Activated CD8-positive, alpha-beta memory T cell treated with anti-CD3 and anti-CD28 coated beads, Interleukin-2, amount 10 ng/mL, durations not matched to agents 7 days and 5 days (primary cell): ENCODE measurements around the gene SPEM3. TPM values are rescaled to one million over a fixed set of nuclear protein-coding genes. Genes with fewer than 3 reads are reported as not detected.

ENCODE experiments used
- ATAC-seq: fragments of 150-1000 bp; cut with Tn5 transposase; one replicate; pipeline ENCODE4 v1.10.0; 2021; ENCODE audit warnings: moderate library complexity
- CTCF ChIA-PET: fragments of 350-600 bp; sonication (Branson Sonifier 250); formaldehyde crosslinking; loops from one replicate; lab custom pipeline; 2021; ENCODE audit warnings: antibody characterized with exemption; lab: Charles Lee
- DNase-seq: peaks from one replicate; pipeline ENCODE4 v3.0.0-alpha.2; 2020
- H3K27ac Mint-ChIP-seq: one replicate; pipeline ENCODE4 v1.8.0; 2021; ENCODE audit warnings: mild to moderate bottlenecking, mixed read lengths
- H3K27me3 Mint-ChIP-seq: one replicate; pipeline ENCODE4 v1.8.0; 2021; ENCODE audit warnings: mixed read lengths
- H3K36me3 Mint-ChIP-seq: one replicate; pipeline ENCODE4 v1.8.0; 2021; ENCODE audit warnings: mild to moderate bottlenecking, mixed read lengths
- H3K4me1 Mint-ChIP-seq: one replicate; pipeline ENCODE4 v1.8.0; 2021; ENCODE audit warnings: mixed read lengths
- H3K4me3 Mint-ChIP-seq: one replicate; pipeline ENCODE4 v1.8.0; 2021; ENCODE audit warnings: mild to moderate bottlenecking, moderate library complexity, mixed read lengths
- H3K9me3 Mint-ChIP-seq: one replicate; pipeline ENCODE4 v1.8.0; 2022; ENCODE audit warnings: low read depth, mixed read lengths
- total RNA-seq, 2 experiments: library from RNA; stranded (reverse); gene quantifications; one replicate each; pipeline ENCODE4 v1.2.3, GENCODE V29; 2021

SPEM3 gene
- total RNA-seq, 2 experiments from 2014 or later: not detected

DNA sequence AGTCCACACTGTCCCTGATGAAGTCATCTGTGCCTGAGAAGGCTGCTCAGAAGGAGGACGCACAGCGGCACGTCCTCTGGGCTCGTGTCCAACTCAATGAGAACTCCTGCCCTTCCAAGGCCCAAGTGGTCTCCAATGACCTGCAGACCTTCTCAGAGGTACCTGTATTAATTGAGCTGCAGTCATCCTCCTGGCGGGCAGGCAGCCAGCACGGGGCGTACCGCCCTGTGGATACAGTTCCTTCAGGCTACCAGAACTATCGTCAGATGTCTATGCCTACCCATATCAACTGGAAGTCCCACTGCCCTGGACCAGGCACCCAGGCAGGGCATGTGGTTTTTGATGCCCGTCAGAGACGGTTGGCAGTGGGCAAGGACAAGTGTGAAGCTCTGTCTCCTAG lies 3.6 kb downstream of the SPEM3 start:
- Mint-ChIP-seq H3K4me3 (no peak overlapping the region), H3K9me3 (no peaks in the 10 kb centered on the region), H3K4me1 (peaks cover 20% of the 10 kb centered on the region), H3K27me3 (no peaks in the 10 kb centered on the region), H3K36me3 (no peaks in the 10 kb centered on the region), H3K27ac (no peak overlapping the region)
- ATAC-seq (no peak), DNase-seq (no peak)
- CTCF ChIA-PET: interaction anchor here (1.0 kb wide), 1 partner anchor 28 kb away, joined by 3 read pairs; the partner anchor contains the start of gene TMEM256

DNA sequence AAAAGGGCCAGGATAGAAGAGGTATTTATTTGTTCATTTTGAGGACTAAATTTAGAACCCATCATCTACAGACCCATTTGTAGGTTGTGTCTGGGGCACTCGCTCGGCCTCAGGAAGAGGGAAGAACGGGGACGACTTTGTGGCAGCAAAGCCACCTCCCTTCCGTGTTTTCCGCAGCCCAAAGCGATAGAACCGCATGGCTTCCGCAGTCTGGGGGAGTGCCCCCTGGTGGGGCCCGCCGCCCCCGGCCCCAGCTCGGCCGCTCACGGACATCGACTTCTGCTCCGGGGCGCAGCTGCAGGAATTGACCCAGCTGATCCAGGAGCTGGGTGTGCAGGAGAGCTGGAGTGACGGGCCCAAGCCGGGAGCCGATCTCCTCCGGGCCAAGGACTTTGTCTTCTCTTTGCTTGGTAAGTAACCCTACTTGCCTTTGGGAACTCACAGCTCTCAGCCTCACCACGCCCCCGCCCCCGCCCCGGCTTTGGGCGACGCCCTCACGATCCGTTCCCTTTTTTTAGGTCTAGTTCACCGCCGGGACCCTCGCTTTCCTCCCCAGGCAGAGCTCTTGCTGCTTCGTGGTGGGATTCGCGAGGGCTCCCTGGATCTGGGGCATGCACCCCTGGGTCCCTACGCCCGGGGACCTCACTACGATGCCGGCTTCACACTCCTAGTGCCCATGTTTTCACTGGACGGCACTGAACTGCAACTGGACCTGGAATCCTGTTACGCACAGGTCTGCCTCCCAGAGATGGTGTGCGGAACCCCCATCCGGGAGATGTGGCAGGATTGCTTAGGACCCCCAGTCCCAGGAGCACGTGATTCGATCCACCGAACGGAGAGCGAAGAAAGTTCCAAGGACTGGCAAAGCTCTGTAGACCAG lies 7.3 kb downstream of the SPEM3 start:
- peaks cover 18% of the 10 kb centered on the region for H3K27me3 Mint-ChIP-seq
- H3K27ac Mint-ChIP-seq: peak overlapping the region; percentile 97
- peak; percentile 79 for DNase-seq
- peak overlapping the region; percentile 86 for H3K4me3 Mint-ChIP-seq
- H3K4me1 Mint-ChIP-seq: peaks cover 48% of the 10 kb centered on the region
- CTCF ChIA-PET: interaction anchor here (0.9 to 5.3 kb wide), 43 partner anchors 9 to 409 kb away, joined by 3 to 88 read pairs (median 6); partner anchors contain the start of genes ACAP1, CHRNB1, NEURL4 and NLGN2
- H3K9me3 Mint-ChIP-seq: no peaks in the 10 kb centered on the region
- peaks cover 11% of the 10 kb centered on the region for H3K36me3 Mint-ChIP-seq
- ATAC-seq: peak; percentile 38

DNA sequence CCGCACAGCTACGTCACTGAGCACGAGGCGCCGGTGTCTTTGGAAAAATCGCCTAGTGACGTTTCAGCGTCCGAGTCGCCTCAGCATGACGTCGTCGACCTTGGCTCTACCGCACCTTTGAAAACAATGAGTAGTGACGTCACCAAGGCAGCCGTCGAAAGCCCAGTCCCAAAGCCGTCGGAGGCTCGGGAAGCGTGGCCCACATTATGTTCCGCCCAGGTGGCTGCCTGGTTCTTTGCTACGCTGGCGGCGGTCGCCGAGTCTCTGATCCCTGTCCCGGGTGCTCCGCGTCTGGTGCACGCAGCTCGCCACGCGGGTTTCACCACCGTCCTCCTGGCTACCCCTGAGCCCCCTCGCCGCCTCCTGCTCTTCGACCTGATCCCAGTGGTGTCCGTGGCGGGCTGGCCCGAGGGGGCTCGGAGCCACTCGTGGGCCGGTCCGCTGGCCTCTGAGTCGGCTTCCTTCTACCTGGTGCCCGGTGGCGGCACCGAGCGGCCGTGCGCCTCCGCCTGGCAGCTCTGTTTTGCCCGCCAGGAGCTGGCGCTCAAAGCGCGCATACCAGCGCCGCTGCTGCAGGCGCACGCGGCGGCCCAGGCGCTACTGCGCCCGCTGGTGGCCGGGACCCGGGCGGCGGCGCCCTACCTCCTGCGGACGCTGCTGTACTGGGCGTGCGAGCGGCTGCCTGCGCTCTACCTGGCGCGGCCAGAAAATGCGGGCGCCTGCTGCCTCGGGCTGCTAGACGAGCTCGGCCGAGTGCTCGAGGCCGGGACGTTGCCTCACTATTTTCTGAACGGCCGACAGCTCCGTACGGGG lies 8.1 kb downstream of the SPEM3 start:
- Mint-ChIP-seq H3K36me3 (peaks cover 11% of the 10 kb centered on the region), H3K9me3 (no peaks in the 10 kb centered on the region), H3K4me3 (peak overlapping the region; percentile 86), H3K27me3 (peaks cover 21% of the 10 kb centered on the region), H3K4me1 (peaks cover 48% of the 10 kb centered on the region), H3K27ac (peak overlapping the region; percentile 97)
- CTCF ChIA-PET: interaction anchor here (0.8 to 5.3 kb wide), 53 partner anchors 9 to 408 kb away, joined by 3 to 88 read pairs (median 5); partner anchors contain the start of genes ACAP1, CHRNB1, FXR2 and NEURL4
- peak; percentile 71 for ATAC-seq
- peak; percentile 87 for DNase-seq

DNA sequence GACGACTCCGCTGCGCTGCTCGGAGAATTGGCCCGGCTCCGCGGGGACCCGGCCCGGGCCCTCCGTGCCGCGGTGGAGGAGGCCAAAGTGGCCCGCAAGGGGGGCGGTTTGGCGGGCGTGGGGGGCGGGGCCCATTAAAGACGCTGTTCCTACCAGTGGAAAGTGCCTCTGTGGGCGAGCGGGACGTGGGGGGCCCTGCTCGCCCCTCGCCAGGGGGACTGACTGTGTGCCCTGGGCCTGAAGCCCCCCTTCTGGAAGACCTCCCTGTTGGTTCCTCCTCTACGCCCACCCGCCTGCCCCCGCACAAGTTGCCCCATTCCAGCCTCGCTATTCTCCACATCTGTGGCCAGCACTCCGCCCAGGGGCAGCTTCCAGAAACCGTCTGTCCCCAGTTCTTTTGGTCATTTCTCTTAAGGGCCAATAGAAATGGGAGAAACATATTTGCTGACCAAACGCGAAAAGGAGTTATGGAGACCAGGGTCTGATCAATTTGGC lies 8.8 kb downstream of the SPEM3 start:
- DNase-seq (no peak), ATAC-seq (no peak)
- CTCF ChIA-PET: interaction anchor here (0.8 to 5.3 kb wide), 45 partner anchors 8 to 249 kb away, joined by 3 to 88 read pairs (median 6); partner anchors contain the start of genes ACAP1, CHRNB1, FXR2 and NEURL4
- H3K4me3 Mint-ChIP-seq: peak overlapping the region; percentile 86
- H3K27me3 Mint-ChIP-seq: peaks cover 26% of the 10 kb centered on the region
- peak overlapping the region; percentile 28 for H3K27ac Mint-ChIP-seq
- H3K9me3 Mint-ChIP-seq: no peaks in the 10 kb centered on the region
- peaks cover 11% of the 10 kb centered on the region for H3K36me3 Mint-ChIP-seq
- peaks cover 48% of the 10 kb centered on the region for H3K4me1 Mint-ChIP-seq

DNA sequence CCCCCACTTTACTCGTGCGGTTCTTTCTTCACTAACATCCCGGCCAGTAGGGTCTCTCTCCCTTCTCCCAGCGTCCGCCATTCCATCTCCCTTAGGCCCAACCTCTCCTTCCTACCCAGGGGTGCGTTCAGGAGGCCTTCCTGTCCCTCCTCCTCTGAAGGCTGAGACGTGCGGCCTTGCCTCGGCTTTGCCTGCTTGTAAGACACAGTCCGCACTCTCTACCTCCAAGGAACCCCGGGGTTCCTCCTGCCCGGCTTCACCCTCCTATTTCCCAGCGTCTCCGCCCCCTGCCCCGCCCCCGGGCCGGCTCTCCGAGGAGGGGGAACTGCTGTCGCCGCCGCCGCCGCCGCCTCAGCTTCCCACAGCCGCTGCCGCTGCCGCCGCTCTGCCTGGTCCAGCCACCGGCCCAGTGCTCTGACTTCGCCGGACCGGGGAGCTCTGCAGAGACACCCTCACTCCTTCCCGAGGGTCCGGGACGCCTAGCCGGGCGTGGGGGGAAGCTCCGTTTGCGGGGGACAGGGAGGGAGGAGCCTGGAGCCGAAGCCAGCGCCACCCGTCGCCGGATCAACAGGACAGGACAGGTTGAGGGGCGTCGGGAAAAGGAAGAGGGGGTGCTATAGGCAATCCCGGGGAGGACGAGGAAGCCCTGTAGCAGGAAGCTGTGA lies 9.4 kb downstream of the SPEM3 start:
- DNase-seq: peak; percentile 61
- no peaks in the 10 kb centered on the region for H3K9me3 Mint-ChIP-seq
- peaks cover 11% of the 10 kb centered on the region for H3K36me3 Mint-ChIP-seq
- peak overlapping the region; percentile 64 for H3K4me3 Mint-ChIP-seq
- ATAC-seq: no peak
- CTCF ChIA-PET: interaction anchor here (1.2 to 5.3 kb wide), 9 partner anchors 7 to 175 kb away, joined by 4 to 88 read pairs (median 32); partner anchors contain the start of genes CHRNB1, NEURL4, PLSCR3 and SENP3
- H3K27ac Mint-ChIP-seq: peak overlapping the region; percentile 28
- peaks cover 48% of the 10 kb centered on the region for H3K4me1 Mint-ChIP-seq
- peaks cover 28% of the 10 kb centered on the region for H3K27me3 Mint-ChIP-seq

DNA sequence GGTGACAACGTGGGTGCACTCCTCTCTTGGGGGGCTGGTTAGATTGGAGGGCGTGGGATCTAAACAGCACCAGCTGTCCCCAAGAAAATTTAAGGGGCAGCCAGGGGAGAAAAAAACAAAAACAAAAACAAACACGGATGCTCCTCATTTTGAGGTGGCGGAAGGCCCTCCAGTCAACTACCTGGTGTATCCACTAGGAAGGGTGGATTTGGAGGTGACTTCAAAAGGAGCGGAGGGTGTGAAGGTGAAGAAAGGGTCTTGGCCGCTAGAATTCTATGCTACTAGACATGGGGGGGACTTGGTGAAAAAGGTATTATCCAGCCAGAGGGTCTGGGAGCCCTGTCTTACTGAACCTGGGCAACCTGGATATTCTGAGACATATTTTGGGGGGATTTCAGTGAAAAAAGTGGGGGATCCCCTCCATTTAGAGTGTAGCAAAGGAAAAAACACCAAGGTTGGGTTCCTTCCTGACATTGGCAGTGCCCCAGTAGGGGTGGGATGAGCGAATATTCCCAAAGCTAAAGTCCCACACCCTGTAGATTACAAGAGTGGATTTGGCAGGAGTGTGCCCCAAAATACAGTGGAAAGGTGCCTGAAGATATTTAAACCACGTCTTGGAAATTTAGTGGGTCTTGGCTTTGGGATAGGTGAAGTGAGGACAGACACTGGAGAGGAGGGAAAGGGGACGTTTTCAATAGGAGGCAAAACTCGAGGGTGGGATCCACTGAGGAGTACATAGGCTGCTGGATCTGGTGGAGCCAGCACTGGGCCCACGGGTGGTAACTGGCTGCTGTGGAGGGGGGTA lies 10.2 kb downstream of the SPEM3 start:
- H3K27ac Mint-ChIP-seq: peak overlapping the region; percentile 47
- H3K9me3 Mint-ChIP-seq: no peaks in the 10 kb centered on the region
- ATAC-seq: no peak
- CTCF ChIA-PET: interaction anchor here (1.0 to 5.3 kb wide), 8 partner anchors 16 to 122 kb away, joined by 3 to 88 read pairs (median 24); partner anchors contain the start of genes PLSCR3, SENP3 and TMEM95
- peak overlapping the region; percentile 64 for H3K4me3 Mint-ChIP-seq
- H3K27me3 Mint-ChIP-seq: peaks cover 34% of the 10 kb centered on the region
- peaks cover 11% of the 10 kb centered on the region for H3K36me3 Mint-ChIP-seq
- no peak for DNase-seq
- peaks cover 48% of the 10 kb centered on the region for H3K4me1 Mint-ChIP-seq

DNA sequence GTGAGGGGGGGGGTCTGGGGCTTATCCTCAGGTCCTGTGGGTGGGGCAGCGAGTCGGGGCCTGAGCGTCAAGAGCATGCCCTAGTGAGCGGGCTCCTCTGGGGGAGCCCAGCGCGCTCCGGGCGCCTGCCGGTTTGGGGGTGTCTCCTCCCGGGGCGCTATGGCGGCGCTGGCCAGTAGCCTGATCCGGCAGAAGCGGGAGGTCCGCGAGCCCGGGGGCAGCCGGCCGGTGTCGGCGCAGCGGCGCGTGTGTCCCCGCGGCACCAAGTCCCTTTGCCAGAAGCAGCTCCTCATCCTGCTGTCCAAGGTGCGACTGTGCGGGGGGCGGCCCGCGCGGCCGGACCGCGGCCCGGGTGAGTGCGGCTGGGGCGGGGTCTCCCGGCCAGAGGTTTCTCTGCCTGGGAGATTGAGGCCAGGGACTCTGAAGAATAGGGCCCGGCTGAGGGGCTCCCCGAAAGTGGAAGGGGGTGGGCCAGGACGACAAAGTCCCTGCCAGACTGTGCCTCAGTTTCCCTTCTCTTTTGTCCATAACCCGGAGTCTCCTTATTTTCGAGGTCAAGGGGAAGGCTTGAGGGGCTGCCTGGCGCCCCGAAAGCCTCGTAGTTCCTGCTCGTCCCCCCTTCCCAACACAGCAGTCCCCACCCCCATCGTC lies 10.9 kb downstream of the SPEM3 start, which contains the start of gene FGF11:
Gene FGF11 (plus strand): TSS at position 51 of the 651 bp plus-strand sequence. CDS start 109 bp downstream, at position 160.
- Mint-ChIP-seq H3K27me3 (peaks cover 42% of the 10 kb centered on the region), H3K4me1 (peaks cover 48% of the 10 kb centered on the region), H3K36me3 (peaks cover 11% of the 10 kb centered on the region), H3K27ac (peak within 1 kb of the TSS; percentile 47), H3K9me3 (no peaks in the 10 kb centered on the region), H3K4me3 (peak within 1 kb of the TSS; percentile 78)
- CTCF ChIA-PET: interaction anchor here (0.8 to 5.0 kb wide), 12 partner anchors 16 to 247 kb away, joined by 3 to 41 read pairs (median 4); partner anchors contain the start of genes PLSCR3, SENP3 and TP53
- DNase-seq (no peak), ATAC-seq (no peak)

DNA sequence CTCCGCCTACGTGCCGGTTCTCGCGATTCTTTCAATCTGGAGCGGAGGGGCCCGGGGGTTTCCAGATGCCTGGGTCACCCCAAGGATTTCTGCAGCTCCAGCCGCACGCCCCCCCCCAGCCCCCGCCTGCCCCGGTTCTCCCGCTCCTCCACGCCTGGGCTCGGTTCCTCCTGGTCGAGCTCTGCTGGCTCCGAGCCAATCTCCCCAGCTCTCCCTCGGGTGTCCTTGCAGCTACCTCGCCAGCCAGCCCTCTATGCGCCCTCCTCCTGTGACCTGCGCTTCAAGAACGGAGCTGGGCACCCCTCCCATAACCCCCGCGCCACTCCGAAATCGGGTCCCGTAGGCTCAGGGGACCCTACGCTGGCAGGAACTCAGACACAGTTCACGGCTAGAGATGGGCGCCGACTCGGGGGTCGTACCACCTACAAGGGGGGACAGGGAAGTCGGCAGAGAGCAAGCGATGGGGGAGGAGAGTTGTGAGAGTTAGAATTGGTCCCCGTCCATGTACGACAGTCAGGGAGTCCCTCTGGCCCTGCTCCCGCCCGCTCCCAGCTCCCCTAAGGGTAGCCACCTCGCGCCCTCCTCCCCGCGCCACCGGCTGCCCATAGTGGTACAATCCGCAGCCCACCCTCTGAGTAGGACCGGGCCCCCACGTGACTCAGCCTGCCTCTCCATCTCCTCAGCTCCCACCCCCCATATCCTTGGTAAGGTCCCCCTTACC lies 11.6 kb downstream of the SPEM3 start:
- Mint-ChIP-seq H3K9me3 (no peaks in the 10 kb centered on the region), H3K4me1 (peaks cover 49% of the 10 kb centered on the region), H3K36me3 (peaks cover 11% of the 10 kb centered on the region)

DNA sequence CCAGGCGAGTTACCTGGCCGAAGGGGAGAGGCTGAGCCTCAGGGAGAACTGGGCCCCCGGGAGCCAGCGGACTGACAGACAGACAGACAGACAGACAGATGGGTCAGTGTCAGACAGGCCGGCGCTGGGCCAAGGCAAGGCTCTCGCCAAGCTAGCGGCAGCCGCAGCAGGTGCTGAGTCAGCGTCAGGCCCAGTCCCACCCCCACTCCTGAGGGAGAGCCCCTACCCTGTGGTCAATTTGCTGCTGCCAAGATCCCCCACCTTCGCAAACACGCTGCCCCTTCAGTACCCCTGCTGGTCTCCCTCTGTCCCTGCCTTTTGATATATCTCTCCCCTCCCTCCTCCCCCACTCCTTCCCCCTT lies 12.2 kb downstream of the SPEM3 start:
- no peak for ATAC-seq
- DNase-seq: peak; percentile 46
- CTCF ChIA-PET: interaction anchor here (0.8 to 2.7 kb wide), 10 partner anchors 14 to 247 kb away, joined by 3 to 13 read pairs (median 6); partner anchors contain the start of genes FXR2, SENP3 and TP53
- H3K4me3 Mint-ChIP-seq: peak overlapping the region; percentile 78
- peaks cover 11% of the 10 kb centered on the region for H3K36me3 Mint-ChIP-seq
- H3K27ac Mint-ChIP-seq: no peak overlapping the region
- no peaks in the 10 kb centered on the region for H3K9me3 Mint-ChIP-seq
- peaks cover 53% of the 10 kb centered on the region for H3K27me3 Mint-ChIP-seq
- H3K4me1 Mint-ChIP-seq: peaks cover 51% of the 10 kb centered on the region

More for the DNA sequence above, 11.6 kb downstream of the SPEM3 start:
- DNase-seq: peak; percentile 69
- no peak for ATAC-seq
- H3K4me3 Mint-ChIP-seq: peak overlapping the region; percentile 78
- H3K27me3 Mint-ChIP-seq: peaks cover 47% of the 10 kb centered on the region
- CTCF ChIA-PET: interaction anchor here (0.8 to 2.7 kb wide), 12 partner anchors 15 to 246 kb away, joined by 3 to 12 read pairs (median 4); partner anchors contain the start of genes PLSCR3, SENP3 and TP53
- H3K27ac Mint-ChIP-seq: peak overlapping the region; percentile 43

DNA sequence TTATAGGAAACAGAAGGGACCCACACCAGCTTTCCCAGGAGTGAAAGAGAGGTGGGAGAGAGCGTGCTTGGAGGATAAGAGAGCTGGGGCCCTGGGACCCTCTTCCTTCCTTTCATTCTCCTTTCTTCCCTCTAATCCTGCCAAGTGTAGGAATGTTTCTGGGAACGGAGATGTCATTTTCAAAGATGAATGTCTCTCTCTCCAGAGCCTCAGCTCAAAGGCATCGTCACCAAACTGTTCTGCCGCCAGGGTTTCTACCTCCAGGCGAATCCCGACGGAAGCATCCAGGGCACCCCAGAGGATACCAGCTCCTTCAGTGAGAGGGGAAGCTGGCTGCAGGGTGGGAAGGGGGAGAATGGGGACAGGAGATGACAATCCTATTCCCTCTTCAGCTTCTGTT lies 12.6 kb downstream of the SPEM3 start:
- Mint-ChIP-seq H3K4me1 (peaks cover 50% of the 10 kb centered on the region), H3K4me3 (no peak overlapping the region), H3K9me3 (no peaks in the 10 kb centered on the region), H3K27ac (no peak overlapping the region), H3K36me3 (peaks cover 11% of the 10 kb centered on the region), H3K27me3 (peaks cover 57% of the 10 kb centered on the region)
- CTCF ChIA-PET: interaction anchor here (0.8 to 2.7 kb wide), 7 partner anchors 14 to 246 kb away, joined by 4 to 13 read pairs (median 9); partner anchors contain the start of genes FXR2, SENP3 and TP53
- DNase-seq: no peak
- ATAC-seq: no peak
